Uterus (tissue), 2 donors: ENCODE results near the gene TMEM213.

Experiments used
- POLR2A ChIP-seq, 2 donors: fragments of 450-650 bp; IDR thresholded peaks; one replicate each; pipeline ENCODE4 v1.6.1; 2016; ENCODE audit warnings: antibody characterized with exemption in 2 of 2, mild to moderate bottlenecking in 1 of 2, moderate library complexity in 1 of 2
- TF ChIP-seq, protein P1 (sequence below), 4 experiments: fragments of 200-600 bp in 2 of 4; fragments of 450-650 bp in 2 of 4; sonication (generic) in 2 of 4; IDR thresholded peaks; one replicate each; pipeline ENCODE4 v1.5.1; 2016 to 2019; ENCODE audit warnings: antibody characterized with exemption in 4 of 4, mild to moderate bottlenecking in 2 of 4, moderate library complexity in 1 of 4

GRCh38 chr7:138756591-138757242 lies 41.1 kb upstream of the TMEM213 start:
- TF ChIP-seq, protein P1, sequence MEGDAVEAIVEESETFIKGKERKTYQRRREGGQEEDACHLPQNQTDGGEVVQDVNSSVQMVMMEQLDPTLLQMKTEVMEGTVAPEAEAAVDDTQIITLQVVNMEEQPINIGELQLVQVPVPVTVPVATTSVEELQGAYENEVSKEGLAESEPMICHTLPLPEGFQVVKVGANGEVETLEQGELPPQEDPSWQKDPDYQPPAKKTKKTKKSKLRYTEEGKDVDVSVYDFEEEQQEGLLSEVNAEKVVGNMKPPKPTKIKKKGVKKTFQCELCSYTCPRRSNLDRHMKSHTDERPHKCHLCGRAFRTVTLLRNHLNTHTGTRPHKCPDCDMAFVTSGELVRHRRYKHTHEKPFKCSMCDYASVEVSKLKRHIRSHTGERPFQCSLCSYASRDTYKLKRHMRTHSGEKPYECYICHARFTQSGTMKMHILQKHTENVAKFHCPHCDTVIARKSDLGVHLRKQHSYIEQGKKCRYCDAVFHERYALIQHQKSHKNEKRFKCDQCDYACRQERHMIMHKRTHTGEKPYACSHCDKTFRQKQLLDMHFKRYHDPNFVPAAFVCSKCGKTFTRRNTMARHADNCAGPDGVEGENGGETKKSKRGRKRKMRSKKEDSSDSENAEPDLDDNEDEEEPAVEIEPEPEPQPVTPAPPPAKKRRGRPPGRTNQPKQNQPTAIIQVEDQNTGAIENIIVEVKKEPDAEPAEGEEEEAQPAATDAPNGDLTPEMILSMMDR (IDR thresholded peaks at IDR 0.05) = no peak
- no peak for TF ChIP-seq POLR2A (IDR thresholded peaks at IDR 0.05)
